Fibroblast of lung (primary cell): ENCODE results near the gene NDUFA12. TPM values are rescaled to one million over a fixed set of nuclear protein-coding genes. Genes with fewer than 3 reads are reported as not detected.
"Not testable (repeated sequence)": the region's sequence is repeated elsewhere in the genome, so short reads cannot be mapped to it uniquely, and the experiment has no call there.

Source experiments
- DNase-seq, 2 donors: peaks; one replicate each; pipeline versions ENCODE4 v3.0.0 to v3.0.0-alpha.2; 2010; ENCODE audit warnings: low read depth in 2 of 2
- H2AFZ ChIP-seq: 2 replicates; pipeline ENCODE4 v1.5.1; 2012; ENCODE audit warnings: low read length, control low read depth, inconsistent platforms
- H3K27ac ChIP-seq: 2 replicates; pipeline ENCODE4 v1.5.1; 2011; ENCODE audit warnings: low read length, control low read depth; ENCODE audit not compliant: insufficient read depth
- H3K27me3 ChIP-seq: 2 replicates; pipeline ENCODE4 v1.5.1; 2011; ENCODE audit warnings: mild to moderate bottlenecking, low read length; ENCODE audit not compliant: control insufficient read depth, insufficient read depth
- H3K36me3 ChIP-seq: 2 replicates; pipeline ENCODE4 v1.5.1; 2011; ENCODE audit warnings: low read length; ENCODE audit not compliant: control insufficient read depth, insufficient read depth
- H3K4me1 ChIP-seq: 2 replicates; pipeline ENCODE4 v1.5.1; 2011; ENCODE audit warnings: low read length; ENCODE audit not compliant: control insufficient read depth, insufficient read depth; ENCODE audit errors: extremely low read depth
- H3K4me2 ChIP-seq: 2 replicates; pipeline ENCODE4 v1.5.1; 2011; ENCODE audit warnings: low read length, control low read depth; ENCODE audit not compliant: insufficient read depth; ENCODE audit errors: extremely low read depth
- H3K4me3 ChIP-seq, 4 experiments: fragments of 200-600 bp in 1 of 4; sonication (generic) in 1 of 4; replicated peaks in 1 of 4; 2 replicates each; pipeline ENCODE4 v1.5.1; 2011 to 2016; ENCODE audit warnings: low read length in 4 of 4, low read depth in 3 of 4, mild to moderate bottlenecking in 3 of 4, control low read depth in 2 of 4, inconsistent platforms in 1 of 4, mixed read lengths in 1 of 4; ENCODE audit not compliant: insufficient read depth in 1 of 4; ENCODE audit errors: control extremely low read depth in 1 of 4
- H3K79me2 ChIP-seq: 2 replicates; pipeline ENCODE4 v1.5.1; 2012; ENCODE audit warnings: mild to moderate bottlenecking, low read length, inconsistent platforms; ENCODE audit not compliant: control insufficient read depth, insufficient read depth
- H3K9ac ChIP-seq: 2 replicates; pipeline ENCODE4 v1.5.1; 2011; ENCODE audit warnings: mild to moderate bottlenecking, low read length, control low read depth; ENCODE audit not compliant: insufficient read depth
- H3K9me3 ChIP-seq: 2 replicates; pipeline ENCODE4 v1.5.1; 2012; ENCODE audit warnings: low read depth, low read length; ENCODE audit not compliant: control insufficient read depth, insufficient read depth
- H4K20me1 ChIP-seq: 2 replicates; pipeline ENCODE4 v1.5.1; 2011; ENCODE audit warnings: low read length; ENCODE audit not compliant: control insufficient read depth, insufficient read depth; ENCODE audit errors: extremely low read depth
- EZH2 ChIP-seq: IDR thresholded peaks from 2 replicates; pipeline ENCODE4 v1.5.1; 2012; ENCODE audit warnings: low read length, control low read depth, mild to moderate bottlenecking; ENCODE audit errors: missing control alignments
- polyA plus RNA-seq, 2 donors: library from polyadenylated mRNA; depleted of rRNA in 1 of 2; stranded (reverse) in 1 of 2; unstranded in 1 of 2; fragments of >200 nt; gene quantifications; 2 replicates each; pipeline ENCODE4 v1.2.1, GENCODE V29; 2011 to 2012; ENCODE audit warnings: missing spikeins in 1 of 2
- total RNA-seq: library from RNA; depleted of rRNA; stranded (reverse); fragments of >200 nt; gene quantifications from 2 replicates; pipeline ENCODE4 v1.2.1, GENCODE V29; 2014
- TF ChIP-seq, protein P1 (sequence below), 2 donors: IDR thresholded peaks in 1 of 2; conservative IDR thresholded peaks in 1 of 2; 1 replicate in 1 of 2; 2 replicates in 1 of 2; pipeline ENCODE4 v1.5.1; 2011 to 2012; ENCODE audit warnings: low read length in 2 of 2, control low read depth in 1 of 2, inconsistent platforms in 1 of 2, low read depth in 1 of 2, mild to moderate bottlenecking in 1 of 2

NDUFA12 gene
- total and polyA plus RNA-seq, 2 donors (not counting 1 experiment from before 2014, with no cell fraction given): 102 to 210 TPM

DNA sequence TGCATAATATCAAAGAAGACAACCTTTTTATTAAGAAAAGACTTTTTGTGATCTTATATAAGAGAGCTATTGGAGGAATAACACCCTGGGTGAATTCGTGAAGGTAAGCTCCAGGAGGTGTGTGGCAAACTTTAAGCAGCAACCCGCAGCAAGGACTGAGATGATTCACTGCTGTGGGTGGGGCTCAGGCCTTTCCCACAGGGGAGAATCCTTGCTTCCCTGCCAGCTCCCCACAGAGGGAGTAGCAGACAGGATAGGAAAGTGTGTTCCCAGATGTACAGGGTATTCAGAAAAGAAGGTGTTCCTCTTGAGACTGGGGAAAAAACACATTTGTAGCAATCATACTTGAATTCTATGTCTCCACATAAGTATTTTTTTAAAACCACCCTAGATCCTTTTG lies 9.2 kb downstream of the NDUFA12 start:
- no peak overlapping the region for H3K4me2 ChIP-seq
- H2AFZ ChIP-seq: no peak overlapping the region
- H3K9me3 ChIP-seq: no peaks in the 10 kb centered on the region
- H3K79me2 ChIP-seq: peaks cover 9% of the 10 kb centered on the region
- no peak overlapping the region for H3K27ac ChIP-seq
- H3K9ac ChIP-seq: no peak overlapping the region
- TF ChIP-seq, protein P1, sequence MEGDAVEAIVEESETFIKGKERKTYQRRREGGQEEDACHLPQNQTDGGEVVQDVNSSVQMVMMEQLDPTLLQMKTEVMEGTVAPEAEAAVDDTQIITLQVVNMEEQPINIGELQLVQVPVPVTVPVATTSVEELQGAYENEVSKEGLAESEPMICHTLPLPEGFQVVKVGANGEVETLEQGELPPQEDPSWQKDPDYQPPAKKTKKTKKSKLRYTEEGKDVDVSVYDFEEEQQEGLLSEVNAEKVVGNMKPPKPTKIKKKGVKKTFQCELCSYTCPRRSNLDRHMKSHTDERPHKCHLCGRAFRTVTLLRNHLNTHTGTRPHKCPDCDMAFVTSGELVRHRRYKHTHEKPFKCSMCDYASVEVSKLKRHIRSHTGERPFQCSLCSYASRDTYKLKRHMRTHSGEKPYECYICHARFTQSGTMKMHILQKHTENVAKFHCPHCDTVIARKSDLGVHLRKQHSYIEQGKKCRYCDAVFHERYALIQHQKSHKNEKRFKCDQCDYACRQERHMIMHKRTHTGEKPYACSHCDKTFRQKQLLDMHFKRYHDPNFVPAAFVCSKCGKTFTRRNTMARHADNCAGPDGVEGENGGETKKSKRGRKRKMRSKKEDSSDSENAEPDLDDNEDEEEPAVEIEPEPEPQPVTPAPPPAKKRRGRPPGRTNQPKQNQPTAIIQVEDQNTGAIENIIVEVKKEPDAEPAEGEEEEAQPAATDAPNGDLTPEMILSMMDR (conservative IDR thresholded peaks at IDR 0.05 in 1 of 2, IDR thresholded peaks at IDR 0.05 in 1 of 2; ENCODE audit: low read depth in 1 of 2, low read length in 2 of 2): no peak
- no peak for TF ChIP-seq EZH2
- H3K27me3 ChIP-seq: no peaks in the 10 kb centered on the region
- H4K20me1 ChIP-seq: no peaks in the 10 kb centered on the region
- peaks cover 2% of the 10 kb centered on the region for H3K36me3 ChIP-seq
- peak; percentile 55 to 85 for DNase-seq
- H3K4me1 ChIP-seq: peaks cover 2% of the 10 kb centered on the region
- no peak overlapping the region for H3K4me3 ChIP-seq

DNA sequence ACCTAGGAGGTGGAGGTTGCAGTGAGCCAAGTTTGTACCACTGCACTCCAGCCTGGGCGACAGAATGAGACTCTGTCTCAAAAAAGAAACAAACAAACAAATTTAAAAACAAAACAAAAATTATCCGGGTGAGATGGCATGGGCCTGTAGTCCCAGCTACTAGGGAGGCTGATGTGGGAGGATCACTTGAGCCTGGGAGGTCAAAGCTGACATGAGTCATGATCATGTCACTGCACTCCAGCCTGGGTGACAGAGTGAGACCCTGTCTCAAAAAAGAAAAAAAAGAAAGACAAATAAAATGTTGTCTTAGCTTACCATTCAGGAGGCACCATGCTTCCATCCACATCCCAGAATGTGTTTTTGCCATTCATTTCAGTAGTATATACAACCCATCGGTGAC lies 9.6 kb downstream of the NDUFA12 start:
- not testable (repeated sequence) for H3K27ac ChIP-seq, H3K4me2 ChIP-seq

GRCh38 chr12:94990222-94990621 lies 13.3 kb downstream of the NDUFA12 start:
- Histone ChIP-seq H3K9ac (no peak overlapping the region), H3K4me3 (no peak overlapping the region), H3K36me3 (peaks cover 2% of the 10 kb centered on the region), H2AFZ (no peak overlapping the region), H3K4me2 (no peak overlapping the region), H3K79me2 (no peaks in the 10 kb centered on the region), H3K4me1 (peaks cover 2% of the 10 kb centered on the region), H3K9me3 (no peaks in the 10 kb centered on the region), H3K27me3 (no peaks in the 10 kb centered on the region), H4K20me1 (no peaks in the 10 kb centered on the region), H3K27ac (no peak overlapping the region)
- no peak for DNase-seq
- no peak for TF ChIP-seq EZH2
- TF ChIP-seq, protein P1 (conservative IDR thresholded peaks at IDR 0.05 in 1 of 2, IDR thresholded peaks at IDR 0.05 in 1 of 2; ENCODE audit: low read depth in 1 of 2, low read length in 2 of 2): no peak

More for the DNA sequence above, 9.6 kb downstream of the NDUFA12 start:
- H3K4me1 ChIP-seq, H4K20me1 ChIP-seq, H3K79me2 ChIP-seq, H3K9ac ChIP-seq, H2AFZ ChIP-seq, H3K4me3 ChIP-seq, H3K9me3 ChIP-seq, H3K27me3 ChIP-seq, DNase-seq, H3K36me3 ChIP-seq: not testable (repeated sequence)
